GM18507 (cell line): ENCODE data around the gene BPTF.

Source experiments
- DNase-seq: peaks from one replicate; pipeline ENCODE4 v3.0.0; 2011; ENCODE audit warnings: low read depth; ENCODE audit not compliant: insufficient read length; ENCODE audit errors: extremely low spot score
- FAIRE-seq: peaks from 2 replicates; lab custom pipeline; 2011; peaks lifted over from hg19 to GRCh38; lab: Jason Lieb, UNC

Gene BPTF

GRCh38 chr17:68029512-68030215 is 204.4 kb downstream of the BPTF start:
- FAIRE-seq (no peak), DNase-seq (no peak)
